A549 (cell line): Measurements from ENCODE around the gene KIF3A. TPM values are rescaled to one million over a fixed set of nuclear protein-coding genes. Genes with fewer than 3 reads are reported as not detected.

ENCODE experiments used
- ATAC-seq, 2 experiments: fragments of 200-7000 bp in 1 of 2; fragments of >200 bp in 1 of 2; cut with Nextera tagmentation in 1 of 2; cut with Tn5 transposase in 1 of 2; 3 replicates each; pipeline versions ENCODE4 v1.8.0 to v1.9.1; 2018 to 2020; ENCODE audit warnings: mild to moderate bottlenecking in 1 of 2, moderate library complexity in 1 of 2
- CTCF ChIA-PET: fragments of 300-600 bp; sonication (Branson Sonifier 250); formaldehyde crosslinking; extraction: SDS; loops from one replicate; lab custom pipeline; 2021; ENCODE audit warnings: antibody characterized with exemption, inconsistent platforms; lab: Yijun Ruan, JAX
- POLR2A ChIA-PET: fragments of 350-600 bp; formaldehyde crosslinking; extraction: SDS; loops from one replicate; lab custom pipeline; 2021; ENCODE audit warnings: antibody characterized with exemption, inconsistent platforms; lab: Yijun Ruan, JAX
- DNase-seq, 2 experiments: peaks; one replicate each; pipeline versions ENCODE4 v3.0.0 to v3.0.0-alpha.2; 2011 to 2016; ENCODE audit warnings: low read depth in 1 of 2, low spot score in 1 of 2
- FAIRE-seq: peaks from 2 replicates; lab custom pipeline; 2011; peaks lifted over from hg19 to GRCh38; lab: Jason Lieb, UNC
- H3K27ac ChIP-seq, 2 experiments: fragments of >200 bp; sonication (Bioruptor Twin); formaldehyde crosslinking; 3 replicates each; pipeline ENCODE4 v1.5.1; 2016 to 2017
- H3K4me1 ChIP-seq: fragments of >200 bp; sonication (Bioruptor Twin); formaldehyde crosslinking; 3 replicates; pipeline ENCODE4 v1.6.1; 2016
- H3K4me2 ChIP-seq: fragments of >200 bp; sonication (Bioruptor Twin); formaldehyde crosslinking; 3 replicates; pipeline ENCODE4 v1.6.1; 2016
- H3K4me3 ChIP-seq: fragments of >200 bp; sonication (Bioruptor Twin); formaldehyde crosslinking; 3 replicates; pipeline ENCODE4 v1.5.1; 2016
- H3K9me3 ChIP-seq: fragments of >200 bp; sonication (Bioruptor Twin); formaldehyde crosslinking; 3 replicates; pipeline ENCODE4 v1.6.1; 2016
- BCL3 ChIP-seq: fragments of >200 bp; sonication (Bioruptor Twin); formaldehyde crosslinking; IDR thresholded peaks from 3 replicates; pipeline ENCODE4 v1.6.1; 2016
- CBX2 ChIP-seq: fragments of 200-600 bp; sonication (generic); IDR thresholded peaks from 2 replicates; pipeline ENCODE4 v1.6.1; 2016; ENCODE audit warnings: low read depth, mild to moderate bottlenecking, borderline replicate concordance
- CHD4 ChIP-seq: fragments of 200-600 bp; sonication (generic); IDR thresholded peaks from 2 replicates; pipeline ENCODE4 v1.6.1; 2016; ENCODE audit warnings: antibody characterized with exemption, mild to moderate bottlenecking, borderline replicate concordance
- EP300 ChIP-seq, 2 experiments: fragments of >200 bp; sonication (Bioruptor Twin); formaldehyde crosslinking; IDR thresholded peaks; 2 replicates in 1 of 2; 3 replicates in 1 of 2; pipeline ENCODE4 v1.6.1; 2016 to 2017
- GATA3 ChIP-seq: IDR thresholded peaks from 2 replicates; pipeline ENCODE4 v1.6.1; 2012; ENCODE audit warnings: borderline replicate concordance
- HDAC2 ChIP-seq: fragments of 200-600 bp; sonication (generic); IDR thresholded peaks from 2 replicates; pipeline ENCODE4 v1.6.1; 2016
- JUN ChIP-seq, 2 experiments: fragments of >200 bp; sonication (Bioruptor Twin); formaldehyde crosslinking; IDR thresholded peaks; 2 replicates in 1 of 2; 3 replicates in 1 of 2; pipeline ENCODE4 v1.6.1; 2016 to 2017
- NR3C1 ChIP-seq: fragments of >200 bp; sonication (Bioruptor Twin); formaldehyde crosslinking; IDR thresholded peaks from 3 replicates; pipeline ENCODE4 v1.6.1; 2017
- RCOR1 ChIP-seq: fragments of 150-350 bp; IDR thresholded peaks from 2 replicates; pipeline ENCODE4 v1.6.1; 2014; ENCODE audit warnings: antibody characterized with exemption, low read length, low read depth
- SMC3 ChIP-seq: fragments of >200 bp; sonication (Bioruptor Twin); formaldehyde crosslinking; IDR thresholded peaks from 3 replicates; pipeline ENCODE4 v1.6.1; 2018; ENCODE audit warnings: inconsistent platforms
- ZNF302 ChIP-seq: fragments of 250-450 bp; sonication (Bioruptor Pico); IDR thresholded peaks from 2 replicates; pipeline ENCODE4 v1.9.0; 2021; ENCODE audit warnings: inconsistent platforms, mild to moderate bottlenecking, moderate library complexity
- ZSCAN20 ChIP-seq: fragments of 250-450 bp; sonication (Bioruptor Pico); IDR thresholded peaks from 2 replicates; pipeline ENCODE4 v1.8.0; 2022; ENCODE audit warnings: mild to moderate bottlenecking, moderate library complexity
- WGBS: methylation state at CpG from one replicate; pipeline ENCODE4 v1.1.6; 2017; ENCODE audit errors: missing lambda C conversion rate; 5-methylcytosine and 5-hydroxymethylcytosine counted together
- polyA plus RNA-seq, 4 experiments: library from polyadenylated mRNA; depleted of rRNA in 3 of 4; stranded (reverse); fragments of >200 nt; fragmentation: RNase III in 1 of 4; extraction: RNeasy Plus Mini Kit Qiagen cat#74134 plus additional on column Dnase treatment in 1 of 4; gene quantifications; 2 replicates in 3 of 4; 3 replicates in 1 of 4; pipeline ENCODE4 v1.2.3, GENCODE V29; 2011 to 2017
- TF ChIP-seq, protein P1 (sequence below): fragments of 250-450 bp; sonication (Bioruptor Pico); IDR thresholded peaks from 2 replicates; pipeline ENCODE4 v1.5.0; 2020; ENCODE audit warnings: low read depth, mild to moderate bottlenecking, moderate library complexity
- TF ChIP-seq, protein P2 (sequence below): fragments of >200 bp; sonication (Bioruptor Twin); formaldehyde crosslinking; IDR thresholded peaks from 3 replicates; pipeline ENCODE4 v1.5.1; 2016

The KIF3A gene
- polyA plus RNA-seq, 2 of the 4 experiments (the other 2 are of a cell fraction), result 12.8 to 20.5 TPM

DNA sequence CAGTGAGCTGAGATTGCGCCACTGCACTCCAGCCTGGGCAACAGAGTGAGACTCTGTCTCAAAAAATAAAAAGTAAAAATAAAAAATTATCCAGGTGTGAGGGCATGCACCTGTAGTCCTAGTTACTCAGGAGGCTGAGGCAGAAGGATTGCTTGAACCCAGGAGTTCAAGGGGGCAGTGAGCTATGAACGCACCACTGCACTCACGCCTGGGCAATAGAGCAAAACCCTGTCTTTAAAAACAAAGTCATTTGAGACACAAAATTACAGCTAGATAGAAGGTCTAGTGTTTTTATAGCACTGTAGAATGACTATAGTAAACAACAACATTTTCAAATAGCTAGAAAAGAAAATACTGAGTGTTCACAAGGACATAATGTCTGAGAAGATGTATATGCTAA, 47.2 kb downstream of the KIF3A start:
- H3K27ac ChIP-seq, result no peak overlapping the region
- ATAC-seq, result no peak
- DNase-seq, result no peak
- POLR2A ChIA-PET, result no interaction called here
- no peaks in the 10 kb centered on the region for H3K9me3 ChIP-seq
- peaks cover 5% of the 10 kb centered on the region; the same call in 1 of the 3 replicates for H3K4me1 ChIP-seq
- no peak overlapping the region for H3K4me2 ChIP-seq
- CTCF ChIA-PET, result interaction anchor here (0.9 to 2.4 kb wide), 2 partner anchors 11 to 13 kb away, joined by 3 to 7 read pairs; no protein-coding TSS in a partner anchor
- TF ChIP-seq, protein P1, sequence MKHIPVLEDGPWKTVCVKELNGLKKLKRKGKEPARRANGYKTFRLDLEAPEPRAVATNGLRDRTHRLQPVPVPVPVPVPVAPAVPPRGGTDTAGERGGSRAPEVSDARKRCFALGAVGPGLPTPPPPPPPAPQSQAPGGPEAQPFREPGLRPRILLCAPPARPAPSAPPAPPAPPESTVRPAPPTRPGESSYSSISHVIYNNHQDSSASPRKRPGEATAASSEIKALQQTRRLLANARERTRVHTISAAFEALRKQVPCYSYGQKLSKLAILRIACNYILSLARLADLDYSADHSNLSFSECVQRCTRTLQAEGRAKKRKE (CRISPR knock-in tag), result no peak
- TF ChIP-seq CBX2 (no peak), BCL3 (no peak), RCOR1 (no peak), ZSCAN20 (CRISPR knock-in tag) (no peak), CHD4 (no peak), GATA3 (no peak), JUN (IDR thresholded peaks at IDR 0.05) (no peak), EP300 (IDR thresholded peaks at IDR 0.05) (no peak)
- TF ChIP-seq, protein P2, sequence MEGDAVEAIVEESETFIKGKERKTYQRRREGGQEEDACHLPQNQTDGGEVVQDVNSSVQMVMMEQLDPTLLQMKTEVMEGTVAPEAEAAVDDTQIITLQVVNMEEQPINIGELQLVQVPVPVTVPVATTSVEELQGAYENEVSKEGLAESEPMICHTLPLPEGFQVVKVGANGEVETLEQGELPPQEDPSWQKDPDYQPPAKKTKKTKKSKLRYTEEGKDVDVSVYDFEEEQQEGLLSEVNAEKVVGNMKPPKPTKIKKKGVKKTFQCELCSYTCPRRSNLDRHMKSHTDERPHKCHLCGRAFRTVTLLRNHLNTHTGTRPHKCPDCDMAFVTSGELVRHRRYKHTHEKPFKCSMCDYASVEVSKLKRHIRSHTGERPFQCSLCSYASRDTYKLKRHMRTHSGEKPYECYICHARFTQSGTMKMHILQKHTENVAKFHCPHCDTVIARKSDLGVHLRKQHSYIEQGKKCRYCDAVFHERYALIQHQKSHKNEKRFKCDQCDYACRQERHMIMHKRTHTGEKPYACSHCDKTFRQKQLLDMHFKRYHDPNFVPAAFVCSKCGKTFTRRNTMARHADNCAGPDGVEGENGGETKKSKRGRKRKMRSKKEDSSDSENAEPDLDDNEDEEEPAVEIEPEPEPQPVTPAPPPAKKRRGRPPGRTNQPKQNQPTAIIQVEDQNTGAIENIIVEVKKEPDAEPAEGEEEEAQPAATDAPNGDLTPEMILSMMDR, result no peak
- TF ChIP-seq, all 56 proteins: peak for 0
- FAIRE-seq, result peak; percentile 7
- no peak overlapping the region for H3K4me3 ChIP-seq
- WGBS, result 96% methylated on average over 3 of the region's 3 CpGs

- Histone ChIP-seq H3K4me2 (no peak overlapping the region), H3K27ac (no peak overlapping the region), H3K4me1 (peaks cover 5% of the 10 kb centered on the region; the same call in 1 of the 3 replicates), H3K4me3 (no peak overlapping the region), H3K9me3 (no peaks in the 10 kb centered on the region)
- ATAC-seq (no peak), FAIRE-seq (no peak), DNase-seq (no peak)
- ChIA-PET CTCF (interaction anchor here (0.9 to 2.4 kb wide), 2 partner anchors 10 to 12 kb away, joined by 3 to 7 read pairs; no protein-coding TSS in a partner anchor), POLR2A (no interaction called here)
- TF ChIP-seq ZNF302 (CRISPR knock-in tag), result no peak
- WGBS, result 94% methylated on average over 7 of the region's 7 CpGs
Measured at GRCh38 chr5:132689513-132689912, 47.8 kb downstream of the KIF3A start.

DNA sequence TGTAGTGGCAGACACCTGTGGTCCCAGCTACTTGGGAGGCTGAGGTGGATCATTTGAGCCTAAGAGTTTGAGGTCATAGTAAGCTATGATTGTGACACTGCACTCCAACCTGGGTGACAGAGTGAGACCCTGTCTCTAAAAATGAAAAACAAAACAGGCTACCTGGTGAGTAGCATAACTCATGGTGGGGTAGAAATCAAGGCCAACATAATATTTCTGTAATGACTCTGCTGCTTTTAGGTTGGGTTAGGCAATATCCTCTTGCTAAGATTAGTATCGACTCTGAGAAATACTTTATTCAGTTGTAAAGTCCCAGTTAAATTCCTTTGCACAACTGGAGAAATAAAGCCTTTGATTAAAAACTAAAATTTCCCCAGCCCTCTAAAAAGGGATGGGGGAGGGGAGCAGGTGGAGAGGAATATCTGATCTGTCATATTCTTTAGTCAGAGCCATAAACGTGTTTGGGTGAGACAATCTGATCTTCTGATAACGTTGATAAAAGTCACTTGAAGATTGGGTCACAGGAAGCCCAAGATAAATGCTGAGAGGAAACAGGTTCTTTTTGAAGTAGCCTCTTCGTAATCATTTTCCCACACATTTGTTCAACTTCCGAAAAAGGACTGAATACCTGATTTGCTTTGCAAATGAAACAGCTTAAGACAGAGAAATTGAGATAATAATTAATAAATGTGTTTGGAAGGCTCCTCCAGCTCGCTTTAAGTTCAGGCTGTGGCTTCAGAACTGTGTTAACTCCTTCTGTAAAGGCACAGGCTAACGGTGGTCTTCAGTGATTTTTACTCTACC, 48.6 kb downstream of the KIF3A start:
- CTCF ChIA-PET, result interaction anchor here (2.4 kb wide), 1 partner anchor 11 kb away, joined by 7 read pairs; no protein-coding TSS in a partner anchor
- POLR2A ChIA-PET, result no interaction called here
- no peak overlapping the region for H3K4me3 ChIP-seq
- peaks cover 5% of the 10 kb centered on the region; the same call in 1 of the 3 replicates for H3K4me1 ChIP-seq
- ATAC-seq (no peak), DNase-seq (no peak), FAIRE-seq (no peak)
- no peak overlapping the region for H3K27ac ChIP-seq
- no peaks in the 10 kb centered on the region for H3K9me3 ChIP-seq
- WGBS, result 70% methylated on average over 7 of the region's 7 CpGs
- H3K4me2 ChIP-seq, result no peak overlapping the region
- TF ChIP-seq ZNF302 (CRISPR knock-in tag) (no peak), HDAC2 (no peak), CHD4 (no peak), SMC3 (no peak), NR3C1 (no peak)
- TF ChIP-seq, protein P2, result no peak
